ENCODE measurements around the gene TMEM61. TPM values are rescaled to one million over a fixed set of nuclear protein-coding genes. Genes with fewer than 3 reads are reported as not detected.
"Not testable (repeated sequence)": the region's sequence is repeated elsewhere in the genome, so short reads cannot be mapped to it uniquely, and the experiment has no call there.

TMEM61 gene
- total RNA-seq, 6 donors from 2014 or later = 2.3 to 8.1 (median 2.9) TPM; not detected in 1

DNA sequence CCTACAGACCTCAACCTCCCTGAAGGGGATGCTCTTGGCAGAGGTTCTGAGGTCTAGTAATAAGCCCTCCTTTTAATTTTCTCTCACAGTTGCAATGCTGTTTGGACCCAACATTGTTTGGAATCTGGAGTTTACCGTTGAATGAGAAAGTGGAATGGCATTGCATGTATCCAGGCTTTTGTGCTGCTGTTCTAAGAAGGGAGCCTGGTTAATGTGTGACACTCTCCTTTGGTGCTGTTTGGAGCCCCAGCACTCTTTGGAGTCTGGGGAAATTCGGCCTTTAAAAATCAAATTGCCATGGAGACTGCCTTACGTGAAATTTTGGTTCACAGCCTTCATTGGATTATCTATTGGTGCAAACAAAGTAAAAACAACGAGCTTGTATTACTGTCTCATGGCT is 23.7 kb upstream of the TMEM61 start:
- Histone ChIP-seq H3K27me3 (no peaks in the 10 kb centered on the region), H3K4me1 (no peaks in the 10 kb centered on the region), H3K4me3 (no peak overlapping the region), H3K27ac (no peak overlapping the region), H3K9me3 (peaks cover 0 to 6% (median 0%) of the 10 kb centered on the region in 4 donors), H3K36me3 (no peaks in the 10 kb centered on the region)
- WGBS, 2 donors = 80 to 86% methylated on average over 4 of the region's 4 CpGs
- TF ChIP-seq, protein P1, sequence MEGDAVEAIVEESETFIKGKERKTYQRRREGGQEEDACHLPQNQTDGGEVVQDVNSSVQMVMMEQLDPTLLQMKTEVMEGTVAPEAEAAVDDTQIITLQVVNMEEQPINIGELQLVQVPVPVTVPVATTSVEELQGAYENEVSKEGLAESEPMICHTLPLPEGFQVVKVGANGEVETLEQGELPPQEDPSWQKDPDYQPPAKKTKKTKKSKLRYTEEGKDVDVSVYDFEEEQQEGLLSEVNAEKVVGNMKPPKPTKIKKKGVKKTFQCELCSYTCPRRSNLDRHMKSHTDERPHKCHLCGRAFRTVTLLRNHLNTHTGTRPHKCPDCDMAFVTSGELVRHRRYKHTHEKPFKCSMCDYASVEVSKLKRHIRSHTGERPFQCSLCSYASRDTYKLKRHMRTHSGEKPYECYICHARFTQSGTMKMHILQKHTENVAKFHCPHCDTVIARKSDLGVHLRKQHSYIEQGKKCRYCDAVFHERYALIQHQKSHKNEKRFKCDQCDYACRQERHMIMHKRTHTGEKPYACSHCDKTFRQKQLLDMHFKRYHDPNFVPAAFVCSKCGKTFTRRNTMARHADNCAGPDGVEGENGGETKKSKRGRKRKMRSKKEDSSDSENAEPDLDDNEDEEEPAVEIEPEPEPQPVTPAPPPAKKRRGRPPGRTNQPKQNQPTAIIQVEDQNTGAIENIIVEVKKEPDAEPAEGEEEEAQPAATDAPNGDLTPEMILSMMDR (IDR thresholded peaks at IDR 0.05) = no peak
- TF ChIP-seq POLR2AphosphoS5 (IDR thresholded peaks at IDR 0.05) (no peak), EP300 (IDR thresholded peaks at IDR 0.05) (no peak), POLR2A (IDR thresholded peaks at IDR 0.05) (no peak)
- no peak for ATAC-seq (ENCODE audit: low FRiP score in 2 of 2)
- no peak for DNase-seq

DNA sequence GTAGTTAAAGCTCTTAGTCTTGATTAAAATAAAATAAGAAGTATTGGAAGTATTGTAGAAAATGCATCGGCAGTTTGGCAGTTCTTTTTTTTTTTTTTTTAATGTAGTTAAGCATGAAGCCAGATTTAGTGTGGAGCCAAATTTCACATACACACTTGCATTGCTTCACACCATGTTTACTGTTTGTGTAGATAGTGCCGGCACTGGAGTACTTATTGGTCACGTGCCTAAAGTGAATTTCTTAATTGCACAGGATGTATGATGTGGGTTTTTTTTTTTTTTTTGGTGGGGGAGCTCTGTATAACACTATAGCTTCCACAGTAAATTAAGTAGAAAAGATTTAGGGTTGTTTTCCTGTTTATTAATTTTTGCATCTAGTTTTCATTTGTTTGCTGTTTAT is 21.2 kb upstream of the TMEM61 start:
- H3K4me3 ChIP-seq = no peak overlapping the region
- WGBS, 2 donors = 59 to 62% methylated on average over 3 of the region's 3 CpGs

DNA sequence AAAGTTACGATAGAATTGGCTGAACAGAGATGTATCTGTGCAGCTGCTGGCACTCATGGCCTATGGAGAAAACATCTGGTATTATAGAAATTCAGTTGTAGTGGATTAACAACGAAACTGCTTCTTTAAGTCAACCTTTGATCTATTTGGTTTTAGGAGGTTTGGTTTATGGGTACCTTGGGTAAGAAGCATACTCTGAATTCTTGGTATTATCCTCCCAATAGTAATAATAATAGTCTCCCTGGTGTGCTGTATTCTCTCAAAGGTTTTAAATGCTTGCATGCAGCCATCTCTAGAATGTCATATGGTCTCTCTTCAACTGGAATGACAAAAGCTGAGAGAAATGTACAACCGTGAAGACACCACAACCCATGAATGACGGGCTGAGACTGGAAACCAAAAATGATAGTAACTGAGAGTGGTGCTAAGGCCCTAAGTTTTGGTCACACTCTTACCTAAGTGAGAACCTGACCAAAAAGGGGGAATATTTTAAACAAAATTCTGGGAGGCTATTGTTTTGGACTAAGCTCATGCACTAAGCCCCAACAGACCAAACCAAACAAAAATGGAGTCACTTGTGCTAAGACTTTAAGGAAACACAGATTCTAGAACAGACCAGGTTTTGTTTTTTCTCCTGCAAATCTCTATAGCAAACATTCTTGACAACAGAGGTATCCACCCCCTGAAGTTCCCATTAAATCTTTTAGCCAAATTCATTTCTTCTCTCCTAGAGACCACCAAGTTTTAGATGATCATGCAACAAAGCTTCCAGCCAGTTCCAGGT is 17.6 kb upstream of the TMEM61 start:
- Histone ChIP-seq H3K36me3 (no peaks in the 10 kb centered on the region), H3K27ac (no peak overlapping the region), H3K9me3 (peaks cover 0 to 1% (median 0%) of the 10 kb centered on the region in 4 donors), H3K27me3 (no peaks in the 10 kb centered on the region), H3K4me1 (peaks cover 0 to 12% (median 2%) of the 10 kb centered on the region in 4 donors), H3K4me3 (no peak overlapping the region)
- TF ChIP-seq EP300 (IDR thresholded peaks at IDR 0.05) (no peak), POLR2AphosphoS5 (IDR thresholded peaks at IDR 0.05) (no peak)
- TF ChIP-seq, protein P1 (IDR thresholded peaks at IDR 0.05) = no peak
- no peak for DNase-seq
- WGBS, 2 donors = 68 to 82% methylated on average over 4 of the region's 4 CpGs
- ATAC-seq (ENCODE audit: low FRiP score in 2 of 2) = no peak

More for the DNA sequence above, 21.2 kb upstream of the TMEM61 start:
- TF ChIP-seq POLR2A (IDR thresholded peaks at IDR 0.05) (no peak), EP300 (IDR thresholded peaks at IDR 0.05) (no peak), POLR2AphosphoS5 (IDR thresholded peaks at IDR 0.05) (no peak)
- TF ChIP-seq, protein P1 (IDR thresholded peaks at IDR 0.05) = no peak
- no peak for DNase-seq
- Histone ChIP-seq H3K27me3 (no peaks in the 10 kb centered on the region), H3K4me1 (no peaks in the 10 kb centered on the region), H3K27ac (no peak overlapping the region), H3K9me3 (peaks cover 0 to 6% (median 0%) of the 10 kb centered on the region in 4 donors), H3K36me3 (no peaks in the 10 kb centered on the region)
- ATAC-seq (ENCODE audit: low FRiP score in 2 of 2) = no peak

DNA sequence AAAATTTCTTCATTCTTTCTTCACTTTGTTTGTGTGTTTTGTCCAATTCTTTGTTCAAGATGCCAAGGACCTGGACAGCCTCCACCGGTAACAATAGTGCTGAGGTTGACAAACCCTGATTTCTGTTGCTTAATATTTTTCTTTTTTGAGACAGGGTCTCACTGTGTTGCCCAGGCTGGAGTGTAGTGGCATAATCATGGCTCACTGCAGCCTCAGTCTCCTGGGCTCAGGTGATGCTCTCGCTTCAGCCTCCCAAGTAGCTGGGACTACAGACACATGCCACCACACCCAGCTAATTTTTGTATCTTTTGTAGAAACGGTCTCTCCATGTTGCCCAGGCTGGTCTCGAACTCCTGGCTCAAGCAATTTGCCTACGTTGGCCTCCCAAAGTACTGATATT is 16.6 kb upstream of the TMEM61 start:
- H3K36me3 ChIP-seq; H3K9me3 ChIP-seq; H3K4me3 ChIP-seq; H3K27ac ChIP-seq; ATAC-seq (ENCODE audit: low FRiP score in 2 of 2); H3K27me3 ChIP-seq; DNase-seq: not testable (repeated sequence)
- peaks cover 0 to 12% (median 2%) of the 10 kb centered on the region in 4 donors for H3K4me1 ChIP-seq
- 91 to 95% methylated on average over 5 of the region's 5 CpGs for WGBS, 2 donors

DNA sequence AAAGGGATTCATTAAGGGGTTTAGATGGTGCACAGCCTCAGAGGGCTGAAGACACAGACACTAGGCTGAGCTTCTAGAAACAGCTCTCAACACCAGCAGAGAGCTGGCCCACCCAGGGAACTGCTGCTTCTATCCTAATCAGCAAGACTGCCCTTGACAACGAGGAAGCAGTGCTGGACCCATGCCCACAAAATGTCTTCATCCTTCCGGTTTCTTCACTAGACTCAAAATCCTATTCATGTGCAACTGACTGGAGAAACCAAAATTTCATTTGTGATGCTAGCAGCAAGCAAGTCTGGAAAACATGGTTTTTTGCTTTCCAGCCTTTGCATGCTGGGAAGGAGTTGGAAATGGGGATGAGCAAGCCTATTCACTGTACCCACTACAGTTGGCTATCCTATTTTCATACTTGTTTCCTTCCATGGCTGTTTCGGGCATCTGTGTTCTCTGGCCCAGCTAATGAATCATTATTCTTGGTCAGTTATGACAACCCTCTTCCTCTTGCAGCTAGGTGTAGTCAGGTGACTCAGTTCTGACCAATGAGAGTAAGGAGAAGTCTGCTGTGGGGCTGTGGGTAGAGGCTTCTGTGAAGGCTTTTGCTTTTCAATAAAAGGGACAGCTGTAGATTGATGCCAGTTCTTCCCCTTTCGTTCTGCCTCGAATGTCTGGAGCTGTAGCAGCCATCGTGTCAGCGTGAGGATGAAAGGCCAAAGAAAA is 14.6 kb upstream of the TMEM61 start:
- Histone ChIP-seq H3K27ac (peak overlapping the region in 2 of 4 donors; percentile 10 to 61), H3K27me3 (no peaks in the 10 kb centered on the region), H3K36me3 (no peaks in the 10 kb centered on the region), H3K4me1 (peaks cover 0 to 12% (median 2%) of the 10 kb centered on the region in 4 donors), H3K4me3 (no peak overlapping the region), H3K9me3 (no peaks in the 10 kb centered on the region)
- 27 to 43% methylated on average over 7 of the region's 7 CpGs for WGBS, 2 donors
- TF ChIP-seq, protein P1 (IDR thresholded peaks at IDR 0.05) = no peak
- no peak for TF ChIP-seq POLR2A (IDR thresholded peaks at IDR 0.05)
- peak in 1 of 2 donors; percentile 14 for TF ChIP-seq POLR2AphosphoS5 (IDR thresholded peaks at IDR 0.05)
- TF ChIP-seq EP300 (IDR thresholded peaks at IDR 0.05) = no peak
- DNase-seq (peak in 1 of 2 donors; percentile 76), ATAC-seq (ENCODE audit: low FRiP score in 2 of 2) (peak; percentile 53 to 65)

All from upper lobe of left lung (tissue), 6 donors.